NT2/D1 (cell line): ENCODE results near the gene ZNF558.

Source experiments
- SUZ12 ChIP-seq: IDR thresholded peaks from 2 replicates; pipeline ENCODE4 v1.6.1; 2011; ENCODE audit not compliant: insufficient read length, insufficient read depth; ENCODE audit errors: extremely low read depth
- YY1 ChIP-seq: IDR thresholded peaks from 2 replicates; pipeline ENCODE4 v1.6.1; 2011; ENCODE audit not compliant: insufficient read length, insufficient read depth
- ZNF274 ChIP-seq: IDR thresholded peaks from 2 replicates; pipeline ENCODE4 v1.6.1; 2011; ENCODE audit warnings: mild to moderate bottlenecking, low read depth, low read length

DNA sequence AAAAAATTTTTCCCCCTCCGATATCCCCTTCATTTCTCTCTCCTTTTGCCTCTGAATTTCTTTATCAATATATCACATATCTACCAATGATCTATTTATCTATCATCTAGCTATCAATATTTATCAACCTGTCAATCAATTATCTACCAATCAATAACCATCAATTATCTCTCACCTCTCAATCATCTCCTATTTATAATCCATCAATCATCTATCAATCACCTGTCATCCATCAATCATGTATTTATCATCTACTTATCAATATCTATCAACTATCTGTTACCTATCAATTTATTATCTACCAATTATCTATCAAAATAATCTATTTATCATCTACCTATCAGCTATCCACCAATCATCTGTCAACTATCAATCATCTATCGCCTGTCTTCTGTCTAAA is 17.1 kb upstream of the ZNF558 start:
- TF ChIP-seq YY1 (no peak), SUZ12 (no peak), ZNF274 (no peak)
